ENCODE data around the gene TMEM208. TPM values are rescaled to one million over a fixed set of nuclear protein-coding genes. Genes with fewer than 3 reads are reported as not detected.

The TMEM208 gene
- total RNA-seq, 1 experiment from 2014 or later = 39.4 TPM

GRCh38 chr16:67235816-67236562 lies 9.1 kb downstream of the TMEM208 start:
- DNase-seq (ENCODE audit: low read depth) = no peak

GRCh38 chr16:67236563-67237395 lies 9.8 kb downstream of the TMEM208 start:
- peak; percentile 36 for DNase-seq (ENCODE audit: low read depth)

DNA sequence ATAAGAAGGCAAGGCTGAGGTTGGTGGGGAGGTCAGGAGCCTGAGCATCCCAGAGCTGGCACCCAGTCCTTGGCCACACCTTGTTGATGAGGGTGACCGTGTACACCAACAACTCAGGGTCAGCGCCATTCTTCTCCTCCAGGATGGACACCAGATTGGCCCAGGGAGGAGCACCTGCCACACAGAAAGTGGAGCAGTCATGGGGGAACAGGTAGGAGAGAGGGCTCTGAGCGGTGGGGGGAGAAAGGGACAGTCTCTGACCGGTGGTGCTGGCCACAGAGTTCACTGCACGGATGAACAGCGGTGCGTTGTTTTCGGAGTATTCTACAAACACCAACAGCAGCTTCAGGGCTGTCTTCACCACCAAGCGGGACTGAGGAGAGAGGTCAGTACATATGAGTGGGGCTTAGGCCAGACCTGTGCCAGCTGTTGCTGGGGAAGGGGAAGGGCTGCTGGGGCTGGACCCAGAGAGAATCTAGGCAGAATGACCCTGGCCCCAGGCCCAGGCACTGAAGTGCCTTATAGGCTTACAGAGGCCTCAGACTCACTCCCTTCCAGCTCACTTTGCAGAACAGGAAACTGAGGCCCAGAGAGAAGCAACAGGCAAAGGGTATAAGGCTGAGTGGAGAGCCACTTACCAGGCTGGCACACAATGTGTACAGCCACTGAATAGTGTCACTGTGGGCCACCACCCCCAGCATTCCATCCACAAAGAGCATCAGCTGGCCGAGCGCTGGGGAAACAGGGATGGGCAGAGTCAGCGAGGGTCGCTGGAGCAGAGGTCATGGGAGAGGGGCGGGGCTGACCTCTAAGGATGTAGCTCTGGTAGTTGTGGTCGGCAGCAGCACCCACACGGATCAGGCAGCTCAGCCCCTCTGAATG lies 10.7 kb downstream of the TMEM208 start:
- DNase-seq (ENCODE audit: low read depth) = no peak

DNA sequence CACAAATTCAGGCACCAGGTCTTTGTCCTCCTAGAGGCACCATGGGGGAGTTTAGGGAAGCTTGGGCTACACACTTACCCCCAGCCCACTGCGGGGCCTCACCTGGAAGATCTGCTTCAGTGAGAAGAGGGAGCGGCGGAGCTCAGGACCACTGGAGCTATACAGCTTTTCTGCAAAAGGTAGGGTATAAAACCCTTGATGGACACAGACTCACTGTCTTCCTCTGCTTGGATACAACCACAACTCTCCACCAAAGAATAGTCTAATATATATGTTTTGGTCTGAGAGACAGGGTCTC lies 11.3 kb downstream of the TMEM208 start:
- DNase-seq (ENCODE audit: low read depth) = no peak

DNA sequence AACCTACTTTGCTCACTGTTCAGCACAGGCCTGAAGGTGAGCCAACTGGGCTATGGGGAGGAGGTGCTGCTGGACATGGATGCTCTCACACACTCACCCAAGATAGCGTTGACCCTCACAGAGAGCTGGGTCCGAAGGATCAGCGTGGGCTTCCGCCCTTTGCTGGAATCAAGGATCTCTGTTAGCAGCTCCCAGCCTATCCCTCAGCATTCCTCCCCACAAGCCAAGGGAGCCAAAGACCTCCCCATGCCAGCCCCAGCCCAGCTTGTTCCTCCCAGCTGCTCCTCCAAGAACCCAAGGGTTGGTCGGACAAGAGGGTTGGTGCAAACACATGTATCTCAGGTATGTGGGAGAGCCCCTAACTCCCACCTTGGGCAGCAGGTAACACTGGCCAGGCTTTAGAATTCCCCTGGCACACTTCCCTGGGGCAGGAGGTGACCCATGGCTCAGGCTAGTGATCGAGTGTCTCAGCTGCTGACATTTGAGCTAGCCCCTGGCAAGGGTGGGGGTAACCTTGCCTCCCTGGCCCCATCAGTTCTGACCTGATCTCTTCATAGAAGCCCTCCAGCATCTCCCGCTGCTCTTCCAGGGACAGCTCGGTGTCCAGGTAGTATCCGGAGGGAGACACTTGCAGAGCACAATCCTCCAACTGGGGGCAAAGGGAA lies 12.0 kb downstream of the TMEM208 start:
- DNase-seq (ENCODE audit: low read depth) = no peak

DNA sequence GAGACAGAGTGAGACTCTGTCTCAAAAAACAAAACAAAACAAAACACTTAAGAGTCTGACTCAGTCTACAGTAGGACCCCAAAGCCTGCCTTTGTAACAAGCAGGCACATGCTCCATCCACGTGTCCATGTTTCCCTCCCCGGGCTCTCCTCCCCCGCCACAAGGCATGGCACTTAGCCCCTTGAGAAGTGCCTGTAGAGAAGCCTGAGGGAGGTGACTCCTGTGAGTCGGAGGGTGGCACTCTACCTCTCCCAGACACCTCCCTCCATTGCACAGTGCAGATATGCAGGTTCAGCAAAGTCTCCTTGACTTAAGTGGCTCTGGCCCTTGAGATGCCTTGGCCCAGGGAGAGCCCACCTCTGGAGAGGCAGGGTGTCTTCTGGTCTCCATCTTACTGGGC lies 13.6 kb downstream of the TMEM208 start:
- DNase-seq (ENCODE audit: low read depth) = peak; percentile 53

- peak; percentile 94 for DNase-seq (ENCODE audit: low read depth)
These were observed 14.3 kb downstream of the TMEM208 start for GRCh38 chr16:67241008-67241900.

- no peak for DNase-seq (ENCODE audit: low read depth)
These were observed 15.3 kb downstream of the TMEM208 start for GRCh38 chr16:67242138-67242730.

DNA sequence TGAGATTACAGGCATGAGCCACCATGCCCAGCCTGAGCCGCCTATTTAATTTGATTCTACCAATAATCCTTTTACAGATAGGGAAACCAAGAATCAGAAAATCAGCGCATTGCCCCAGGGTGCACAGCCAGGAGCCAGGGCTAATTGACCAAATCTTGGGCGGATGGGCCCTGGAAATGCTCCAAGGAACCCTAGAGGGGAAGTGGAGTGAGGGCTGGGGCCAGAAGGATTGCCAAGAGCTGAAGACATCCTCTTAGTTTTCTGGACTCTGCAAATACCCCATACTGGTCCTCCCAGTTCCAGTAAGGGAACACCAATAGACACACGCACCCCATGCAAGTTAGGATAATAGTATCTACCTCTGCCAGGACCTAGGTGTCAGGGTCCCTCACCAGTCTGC lies 16.6 kb downstream of the TMEM208 start:
- no peak for DNase-seq (ENCODE audit: low read depth)

DNA sequence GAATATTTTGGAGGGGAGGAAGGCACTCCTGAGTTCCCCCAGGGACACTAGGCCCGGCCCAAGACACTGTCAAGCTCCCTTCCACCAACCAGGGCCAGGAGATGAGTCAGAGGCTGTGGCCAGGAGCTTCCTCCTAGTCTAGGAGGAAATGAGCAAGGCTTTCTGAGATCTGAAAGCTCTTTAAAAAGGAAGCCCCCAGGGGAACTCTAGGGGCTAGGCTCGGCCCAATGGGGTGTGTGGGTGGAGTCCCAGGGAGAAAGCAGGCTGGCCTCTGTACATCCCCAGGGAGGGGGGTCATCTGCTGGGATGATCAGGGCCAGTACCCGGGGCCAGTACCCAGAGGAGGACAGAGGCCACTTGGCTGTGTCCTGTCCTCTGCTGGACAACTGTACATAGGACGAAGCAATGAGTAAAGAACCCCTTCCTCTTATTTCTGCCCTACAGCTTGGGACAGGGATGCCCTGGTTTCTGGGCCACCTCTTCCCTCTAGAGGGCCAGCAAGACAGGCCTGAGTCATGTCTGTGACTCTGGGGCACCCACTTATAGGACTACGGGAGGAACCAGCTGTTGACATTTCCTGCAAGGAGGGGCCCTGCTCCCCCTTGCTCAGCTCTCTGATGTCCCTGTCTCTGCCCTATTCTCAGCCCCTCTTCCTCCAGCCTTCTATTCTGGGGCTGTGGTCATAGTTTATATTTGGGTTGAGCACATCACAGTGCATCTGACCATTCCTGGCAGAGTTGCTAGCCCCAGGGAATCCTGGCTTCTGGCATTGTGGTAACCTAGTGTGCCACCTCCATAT lies 17.7 kb downstream of the TMEM208 start:
- DNase-seq (ENCODE audit: low read depth) = peak; percentile 96

DNA sequence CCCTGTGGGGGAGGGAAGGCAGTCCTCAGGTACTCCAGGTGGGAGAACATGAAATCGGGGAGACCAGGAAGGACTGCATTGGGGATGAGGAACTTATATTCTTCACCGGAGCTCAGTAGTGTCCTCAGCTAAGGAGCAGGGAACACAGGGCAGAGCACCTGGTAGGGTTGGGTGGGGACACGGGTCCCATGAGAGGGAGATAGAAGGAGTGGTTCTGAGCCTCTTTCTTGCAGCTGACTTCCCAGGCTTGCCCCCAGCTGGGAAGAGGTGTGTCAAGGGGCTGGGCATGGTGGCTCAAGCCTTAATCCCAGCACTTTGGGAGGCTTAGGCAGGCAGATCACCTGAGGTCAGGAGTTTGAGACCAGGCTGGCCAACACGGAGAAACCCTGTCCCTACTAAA lies 18.3 kb downstream of the TMEM208 start:
- DNase-seq (ENCODE audit: low read depth) = no peak

GRCh38 chr16:67245674-67246080 lies 18.7 kb downstream of the TMEM208 start:
- DNase-seq (ENCODE audit: low read depth) = no peak

DNA sequence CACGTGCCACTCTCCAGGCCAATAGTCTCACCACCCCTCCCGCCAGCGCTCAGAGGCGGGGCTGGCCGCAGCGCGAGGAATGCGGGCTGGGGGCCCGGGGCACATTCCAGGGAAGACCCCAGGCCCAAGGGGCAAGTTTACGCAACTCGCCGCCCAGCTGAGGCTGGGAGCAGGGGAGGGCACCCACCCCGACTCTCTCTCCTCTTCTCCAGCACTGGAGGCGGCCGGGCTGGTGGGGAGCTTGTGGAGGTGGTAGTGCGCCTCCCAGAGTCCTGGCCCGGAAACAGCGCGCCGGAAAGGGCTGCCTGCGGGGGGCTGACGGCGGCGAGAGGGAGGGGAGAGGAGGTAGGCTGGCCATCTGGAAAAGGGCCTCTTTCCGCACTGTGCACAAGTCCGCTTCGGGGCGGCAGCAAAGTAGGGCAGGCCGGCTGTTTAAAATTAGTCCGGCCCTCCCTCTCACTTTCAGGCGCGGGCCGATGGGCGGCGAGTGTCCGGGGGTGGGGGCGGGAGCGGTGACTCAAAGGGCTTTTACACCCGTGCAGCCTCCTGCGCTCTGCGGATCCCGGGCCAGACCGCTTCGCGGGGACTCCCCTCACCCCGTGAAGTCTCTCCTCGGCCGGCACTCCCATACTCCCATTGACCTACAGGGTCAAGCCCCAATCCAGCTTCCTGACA lies 19.3 kb downstream of the TMEM208 start:
- peak; percentile 88 for DNase-seq (ENCODE audit: low read depth)

GRCh38 chr16:67246756-67247191 lies 19.8 kb downstream of the TMEM208 start:
- no peak for DNase-seq (ENCODE audit: low read depth)

DNA sequence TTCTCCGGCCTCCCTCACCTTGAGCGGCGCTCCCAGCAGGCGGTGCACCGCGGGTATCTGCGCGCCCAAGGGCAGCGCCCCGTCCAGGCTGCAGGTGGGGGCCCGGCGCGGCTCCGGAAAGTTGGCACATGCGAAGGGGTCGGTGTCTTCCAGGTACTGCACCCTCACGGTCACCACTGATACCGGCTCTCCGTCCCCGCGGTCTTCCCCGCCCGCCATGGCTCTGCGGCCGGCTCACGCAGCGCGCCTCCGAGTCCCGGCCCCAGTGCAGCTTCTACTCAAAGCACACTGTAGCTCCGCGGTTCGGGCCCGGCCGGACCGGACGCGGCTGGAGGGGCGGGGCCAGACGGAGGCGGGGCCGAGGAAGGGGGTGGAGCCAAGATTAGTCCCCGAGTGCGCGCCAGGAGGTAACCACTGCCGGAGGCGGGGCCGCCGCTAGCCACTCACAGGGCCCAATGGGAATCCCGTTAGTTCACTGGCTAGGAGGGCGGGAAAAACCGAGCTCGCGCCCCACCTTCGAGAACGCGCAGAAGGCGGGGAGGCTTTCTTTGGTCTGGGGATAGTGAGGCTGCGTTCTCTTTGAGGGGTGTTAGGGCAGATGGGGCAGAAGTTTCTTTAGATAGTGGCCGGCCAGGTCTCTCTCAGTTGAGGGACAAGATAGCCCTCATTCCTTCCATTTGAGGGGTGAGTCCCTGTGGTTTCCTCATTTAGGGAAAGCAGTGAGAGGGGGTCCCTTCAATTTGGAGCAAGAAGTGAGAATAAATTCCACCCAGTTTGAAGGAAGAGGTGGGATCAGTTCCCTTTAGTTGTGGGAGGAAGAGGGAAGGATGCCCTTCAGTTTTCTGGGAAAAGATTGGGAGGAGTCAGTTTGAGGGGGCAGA lies 20.5 kb downstream of the TMEM208 start, which contains the start of gene FHOD1:
TSS of gene FHOD1 (minus strand) at position 290 of the 881 bp plus-strand sequence. CDS start at position 219, 71 bp downstream.
- peak; percentile 91 for DNase-seq (ENCODE audit: low read depth)

GRCh38 chr16:67248073-67248400 lies 21.1 kb downstream of the TMEM208 start:
- no peak for DNase-seq (ENCODE audit: low read depth)

All from HT1080 (cell line).